Spleen (tissue), 7 donors: Measurements from ENCODE around the gene ANKS1B.

ENCODE experiments used
- POLR2A ChIP-seq, 3 donors: fragments of 450-650 bp; IDR thresholded peaks; one replicate each; pipeline ENCODE4 v1.5.1; 2017; ENCODE audit warnings: antibody characterized with exemption in 3 of 3, mild to moderate bottlenecking in 1 of 3
- POLR2AphosphoS5 ChIP-seq, 3 donors: sonication (generic); formaldehyde crosslinking; IDR thresholded peaks; one replicate each; pipeline ENCODE4 v1.5.1; 2017; ENCODE audit warnings: antibody characterized with exemption in 3 of 3
- TF ChIP-seq, protein P1 (sequence below), 11 experiments: fragments of 200-600 bp in 7 of 11; fragments of 450-650 bp in 4 of 11; sonication (generic) in 4 of 11; IDR thresholded peaks in 8 of 11; conservative IDR thresholded peaks in 3 of 11; 1 replicate in 7 of 11; 2 replicates in 4 of 11; pipeline versions ENCODE4 v1.4.0 to v1.8.0; 2016 to 2021; ENCODE audit warnings: antibody characterized with exemption in 11 of 11, inconsistent platforms in 4 of 11, mild to moderate bottlenecking in 1 of 11
- donor health status: DM: no; HTN: no; CAD: no; lungs with moderate emphysema.
- donor health status: DM: no; HTN: no; CAD: no.
- donor health status: DM: no; HTN: no; CAD: no.

DNA sequence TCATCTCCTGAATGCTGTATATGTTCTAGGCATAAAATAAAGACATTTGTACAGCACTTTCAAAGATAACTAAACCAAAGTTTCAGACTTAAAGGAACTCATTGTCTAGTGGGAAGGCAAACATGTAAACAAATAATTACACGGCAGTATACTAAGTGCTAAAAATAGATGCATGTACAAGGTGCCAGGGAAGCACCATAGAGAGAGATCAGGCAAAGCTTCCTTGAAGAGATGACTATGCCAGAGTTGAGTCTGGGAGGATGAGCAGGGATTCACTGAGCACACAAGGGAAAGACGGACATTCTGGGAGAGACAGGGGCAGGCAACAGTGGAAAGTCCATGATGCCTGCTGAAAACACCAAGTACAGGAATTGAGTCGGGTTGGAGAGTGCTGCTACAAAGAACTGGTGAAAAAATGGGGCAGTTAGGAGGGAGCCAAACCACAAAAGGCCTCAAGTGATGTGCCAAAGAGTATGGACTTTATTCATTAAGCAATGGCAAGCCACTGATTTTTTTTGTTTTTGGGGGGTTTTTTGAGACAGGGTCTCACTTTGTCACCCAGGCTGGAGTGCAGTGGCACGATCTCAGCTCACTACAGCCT, 26.8 kb downstream of the ANKS1B start:
- TF ChIP-seq, protein P1, sequence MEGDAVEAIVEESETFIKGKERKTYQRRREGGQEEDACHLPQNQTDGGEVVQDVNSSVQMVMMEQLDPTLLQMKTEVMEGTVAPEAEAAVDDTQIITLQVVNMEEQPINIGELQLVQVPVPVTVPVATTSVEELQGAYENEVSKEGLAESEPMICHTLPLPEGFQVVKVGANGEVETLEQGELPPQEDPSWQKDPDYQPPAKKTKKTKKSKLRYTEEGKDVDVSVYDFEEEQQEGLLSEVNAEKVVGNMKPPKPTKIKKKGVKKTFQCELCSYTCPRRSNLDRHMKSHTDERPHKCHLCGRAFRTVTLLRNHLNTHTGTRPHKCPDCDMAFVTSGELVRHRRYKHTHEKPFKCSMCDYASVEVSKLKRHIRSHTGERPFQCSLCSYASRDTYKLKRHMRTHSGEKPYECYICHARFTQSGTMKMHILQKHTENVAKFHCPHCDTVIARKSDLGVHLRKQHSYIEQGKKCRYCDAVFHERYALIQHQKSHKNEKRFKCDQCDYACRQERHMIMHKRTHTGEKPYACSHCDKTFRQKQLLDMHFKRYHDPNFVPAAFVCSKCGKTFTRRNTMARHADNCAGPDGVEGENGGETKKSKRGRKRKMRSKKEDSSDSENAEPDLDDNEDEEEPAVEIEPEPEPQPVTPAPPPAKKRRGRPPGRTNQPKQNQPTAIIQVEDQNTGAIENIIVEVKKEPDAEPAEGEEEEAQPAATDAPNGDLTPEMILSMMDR (IDR thresholded peaks at IDR 0.05 in 8 of 11, conservative IDR thresholded peaks at IDR 0.05 in 3 of 11) = no peak
- TF ChIP-seq POLR2AphosphoS5 (IDR thresholded peaks at IDR 0.05) = no peak
- TF ChIP-seq POLR2A (IDR thresholded peaks at IDR 0.05) = no peak
